IMR-90 (cell line): Measurements from ENCODE around the gene RLN2. TPM values are rescaled to one million over a fixed set of nuclear protein-coding genes. Genes with fewer than 3 reads are reported as not detected.
"Not testable (repeated sequence)": the region's sequence is repeated elsewhere in the genome, so short reads cannot be mapped to it uniquely, and the experiment has no call there.

Source experiments
- ATAC-seq: fragments of 200-7000 bp; cut with Tn5 transposase; 2 replicates; pipeline ENCODE4 v1.9.1; 2020; ENCODE audit warnings: low read depth, mild to moderate bottlenecking, moderate library complexity
- BruUV-seq: library from RNA; stranded (reverse); fragments of 400-500 nt; replicated peaks from 2 replicates; lab custom pipeline; 2021; lab: Mats Ljungman, UMichigan
- CTCF ChIA-PET: fragments of 300-600 bp; formaldehyde crosslinking; extraction: SDS; loops from one replicate; lab custom pipeline; 2021; ENCODE audit warnings: antibody characterized with exemption; lab: Yijun Ruan, JAX
- POLR2A ChIA-PET: fragments of 300-600 bp; sonication (Branson Sonifier 250); formaldehyde crosslinking; loops from one replicate; lab custom pipeline; 2022; ENCODE audit warnings: antibody characterized with exemption; ENCODE audit not compliant: unreplicated experiment; lab: Charles Lee
- DNase-seq: peaks from one replicate; pipeline ENCODE4 v3.0.0; 2013
- H2AFZ ChIP-seq: replicated peaks from 2 replicates; pipeline ENCODE3; 2013; ENCODE audit warnings: low read length, mild to moderate bottlenecking; ENCODE audit not compliant: poor library complexity
- H2AK5ac ChIP-seq: 2 replicates; pipeline ENCODE4 v1.6.1; 2013; ENCODE audit warnings: low read depth, low read length, inconsistent platforms
- H2AK9ac ChIP-seq: replicated peaks from 2 replicates; pipeline ENCODE3; 2013; ENCODE audit warnings: mild to moderate bottlenecking, low read depth, low read length, moderate library complexity; ENCODE audit not compliant: poor library complexity
- H2BK120ac ChIP-seq: 2 replicates; pipeline ENCODE4 v1.6.1; 2013; ENCODE audit warnings: low read depth, low read length, inconsistent platforms
- H2BK15ac ChIP-seq: 3 replicates; pipeline ENCODE4 v1.6.1; 2013; ENCODE audit warnings: low read depth, low read length, inconsistent platforms
- H2BK20ac ChIP-seq: 2 replicates; pipeline ENCODE4 v1.6.1; 2013; ENCODE audit warnings: low read depth, mild to moderate bottlenecking, inconsistent platforms, low read length, moderate library complexity
- H2BK5ac ChIP-seq: 2 replicates; pipeline ENCODE4 v1.6.1; 2013; ENCODE audit warnings: mild to moderate bottlenecking, low read depth, low read length, inconsistent platforms; ENCODE audit not compliant: poor library complexity, severe bottlenecking
- H3K14ac ChIP-seq: replicated peaks from 2 replicates; pipeline ENCODE4 v1.6.1; 2013; ENCODE audit warnings: low read depth, low read length, inconsistent platforms
- H3K18ac ChIP-seq: 2 replicates; pipeline ENCODE4 v1.6.1; 2013; ENCODE audit warnings: low read depth, low read length, control low read depth
- H3K23ac ChIP-seq: 2 replicates; pipeline ENCODE4 v1.6.1; 2013; ENCODE audit warnings: low read depth, low read length, inconsistent platforms
- H3K27ac ChIP-seq: 2 replicates; pipeline ENCODE4 v1.5.1; 2013; ENCODE audit warnings: mild to moderate bottlenecking, control low read depth, low read length; ENCODE audit not compliant: insufficient read depth
- H3K27me3 ChIP-seq: 2 replicates; pipeline ENCODE4 v1.6.1; 2013; ENCODE audit warnings: low read length; ENCODE audit not compliant: control insufficient read depth, insufficient read depth
- H3K36me3 ChIP-seq: 2 replicates; pipeline ENCODE4 v1.6.1; 2013; ENCODE audit warnings: low read length, mixed read lengths; ENCODE audit not compliant: control insufficient read depth, insufficient read depth
- H3K4ac ChIP-seq: 2 replicates; pipeline ENCODE4 v1.6.1; 2013; ENCODE audit warnings: low read depth, low read length, inconsistent platforms
- H3K4me1 ChIP-seq: 2 replicates; pipeline ENCODE4 v1.6.1; 2013; ENCODE audit warnings: low read length, mixed read lengths; ENCODE audit not compliant: control insufficient read depth, insufficient read depth
- H3K4me2 ChIP-seq: 2 replicates; pipeline ENCODE4 v1.6.1; 2013; ENCODE audit warnings: low read depth, mild to moderate bottlenecking, control low read depth, low read length, moderate library complexity
- H3K4me3 ChIP-seq: 2 replicates; pipeline ENCODE4 v1.5.1; 2013; ENCODE audit warnings: low read depth, mild to moderate bottlenecking, control low read depth, low read length, moderate library complexity; ENCODE audit not compliant: insufficient read depth
- H3K56ac ChIP-seq: 2 replicates; pipeline ENCODE4 v1.6.1; 2013; ENCODE audit warnings: low read length, inconsistent platforms; ENCODE audit not compliant: insufficient read depth; ENCODE audit errors: extremely low read depth
- H3K79me1 ChIP-seq, 2 experiments: 2 replicates each; pipeline ENCODE4 v1.6.1; 2013; ENCODE audit warnings: low read length in 2 of 2, inconsistent platforms in 1 of 2, low read depth in 1 of 2
- H3K9ac ChIP-seq: 2 replicates; pipeline ENCODE4 v1.6.1; 2013; ENCODE audit warnings: low read depth, low read length, control low read depth
- H3K9me1 ChIP-seq: 2 replicates; pipeline ENCODE4 v1.6.1; 2013; ENCODE audit warnings: low read length, inconsistent platforms; ENCODE audit not compliant: insufficient read depth
- H3K9me3 ChIP-seq: 2 replicates; pipeline ENCODE4 v1.6.1; 2013; ENCODE audit warnings: low read length; ENCODE audit not compliant: control insufficient read depth, insufficient read depth
- H4K20me1 ChIP-seq: 2 replicates; pipeline ENCODE4 v1.6.1; 2013; ENCODE audit warnings: low read length, inconsistent platforms; ENCODE audit not compliant: insufficient read depth
- H4K5ac ChIP-seq: 2 replicates; pipeline ENCODE4 v1.6.1; 2013; ENCODE audit warnings: mild to moderate bottlenecking, low read depth, low read length, control low read depth
- H4K8ac ChIP-seq, 2 experiments: 2 replicates each; pipeline ENCODE4 v1.6.1; 2013; ENCODE audit warnings: low read depth in 2 of 2, low read length in 2 of 2, control low read depth in 1 of 2, inconsistent platforms in 1 of 2
- H4K91ac ChIP-seq: 2 replicates; pipeline ENCODE4 v1.6.1; 2013; ENCODE audit warnings: low read depth, low read length, inconsistent platforms; ENCODE audit not compliant: insufficient read depth
- WGBS, 2 experiments: methylation state at CpG; one replicate each; pipeline versions ENCODE4 v1.1.5 to v1.1.7; 2013; ENCODE audit warnings: missing lambda C conversion rate in 2 of 2; ENCODE audit not compliant: insufficient read length in 1 of 2; ENCODE audit errors: extremely low coverage in 2 of 2; 5-methylcytosine and 5-hydroxymethylcytosine counted together
- dilution Hi-C: fragments of 300-500 bp; cut with HindIII; formaldehyde crosslinking; loops from one replicate; pipeline ENCODE4 v1.14.3; 2018; ENCODE audit warnings: low sequenced_read_pairs; ENCODE audit not compliant: unreplicated experiment
- in situ Hi-C: fragments of 300-500 bp; cut with MboI; formaldehyde crosslinking; loops from 3 replicates; pipeline ENCODE4 v1.14.3; 2019; ENCODE audit warnings: low sequenced_read_pairs, inconsistent platforms, mixed read lengths
- intact Hi-C: fragments of 100-400 bp; cut with micrococcal nuclease; formaldehyde crosslinking; loops from 2 replicates; pipeline ENCODE4 v1.10.0; 2022
- polyA plus RNA-seq, 3 experiments: library from polyadenylated mRNA; depleted of rRNA; stranded (reverse); fragments of >200 nt; gene quantifications; 2 replicates each; pipeline ENCODE4 v1.2.3, GENCODE V29; 2012; ENCODE audit warnings: low replicate concordance in 1 of 3
- total RNA-seq: library from RNA; depleted of rRNA; stranded (reverse); fragments of >200 nt; gene quantifications from 2 replicates; pipeline ENCODE4 v1.2.3, GENCODE V29; 2012

The RLN2 gene
- total and polyA plus RNA-seq, 2 of the 4 experiments (the other 2 are of a cell fraction), result not detected

- H3K14ac ChIP-seq, H3K9me1 ChIP-seq, H4K8ac ChIP-seq, H3K4me1 ChIP-seq, H3K23ac ChIP-seq, H2BK15ac ChIP-seq, H3K36me3 ChIP-seq, BruUV-seq, H3K9me3 ChIP-seq, H3K79me1 ChIP-seq, dilution Hi-C loops, H3K4me2 ChIP-seq, H2BK120ac ChIP-seq, H2BK20ac ChIP-seq, H3K9ac ChIP-seq, H4K20me1 ChIP-seq, H2AK9ac ChIP-seq, DNase-seq, H2BK5ac ChIP-seq, H4K91ac ChIP-seq, CTCF ChIA-PET, H3K4me3 ChIP-seq, H3K27ac ChIP-seq, H3K56ac ChIP-seq, intact Hi-C loops, H3K18ac ChIP-seq, in situ Hi-C loops, H2AFZ ChIP-seq, H4K5ac ChIP-seq, H3K27me3 ChIP-seq, H3K4ac ChIP-seq, H2AK5ac ChIP-seq, POLR2A ChIA-PET: not testable (repeated sequence)
- 52% methylated on average over 4 of the region's 50 CpGs; no CpG with 5 or more reads in 1 of the 2 experiments for WGBS, 2 experiments
- ATAC-seq, result peak; percentile 100
Observed at GRCh38 chr9:5338992-5339981, 34.8 kb upstream of the RLN2 start, which contains the start of gene RLN1. Gene RLN1, minus strand, starts transcription at chr9:5339876. Its CDS starts 130 bp downstream, at chr9:5339746.
